ENCODE results near the gene THSD4. TPM values are rescaled to one million over a fixed set of nuclear protein-coding genes. Genes with fewer than 3 reads are reported as not detected.

The THSD4 gene
- total and polyA plus RNA-seq, 2 of the 8 experiments (the other 6 are each of a cell fraction or from before 2014, with no cell fraction given): 2.5 to 6.2 TPM

GRCh38 chr15:71437919-71438318 lies 322.6 kb downstream of the THSD4 start:
- ChIA-PET CTCF (ENCODE audit: partially characterized antibody) (interaction anchor here (0.6 to 1.9 kb wide), 5 partner anchors 26 to 244 kb away, joined by 3 to 11 read pairs (median 3); no protein-coding TSS in a partner anchor), POLR2A (ENCODE audit: partially characterized antibody) (no interaction called here)
- H2AK5ac ChIP-seq (ENCODE audit: low read depth, low read length): no peak overlapping the region
- no peak for TF ChIP-seq MAFK (IDR thresholded peaks at IDR 0.05; ENCODE audit: low read depth, low read length)
- no peak for TF ChIP-seq RFX5 (IDR thresholded peaks at IDR 0.05; ENCODE audit: borderline replicate concordance, low read depth, low read length)
- TF ChIP-seq CBX5 (IDR thresholded peaks at IDR 0.05; ENCODE audit: low read depth, low read length): no peak
- no peak for TF ChIP-seq HDAC2 (IDR thresholded peaks at IDR 0.05; ENCODE audit: borderline replicate concordance in 1 of 2, low read depth in 2 of 2, low read length in 2 of 2)
- no peak for TF ChIP-seq CREB1 (IDR thresholded peaks at IDR 0.05)

More at GRCh38 chr15:71437919-71438318, 322.6 kb downstream of the THSD4 start:
- Histone ChIP-seq H2BK5ac (ENCODE audit: low read depth, low read length) (no peak overlapping the region), H4K20me1 (replicated peaks in 1 of 2; ENCODE audit: control insufficient read depth in 1 of 2, insufficient read depth in 2 of 2, low read length in 2 of 2) (no peaks in the 10 kb centered on the region), H3K27me3 (replicated peaks in 1 of 4; ENCODE audit: control insufficient read depth in 3 of 4, extremely low read depth in 1 of 4, insufficient read depth in 3 of 4, low read length in 3 of 4) (no peaks in the 10 kb centered on the region), H4K8ac (ENCODE audit: extremely low read depth, insufficient read depth, low read length) (no peak overlapping the region), H3K14ac (ENCODE audit: insufficient read length) (no peak overlapping the region), H3K4ac (replicated peaks; ENCODE audit: insufficient read length, low read depth, low read length) (no peak overlapping the region), H4K91ac (replicated peaks; ENCODE audit: insufficient read length, low read length) (peak overlapping the region; percentile 25), H2BK15ac (ENCODE audit: low read length) (no peak overlapping the region), H2BK20ac (ENCODE audit: low read length) (no peak overlapping the region), H2AFZ (ENCODE audit: low read length) (no peak overlapping the region), H3K36me3 (ENCODE audit: control insufficient read depth in 2 of 4, insufficient read depth in 4 of 4, low read length in 3 of 4) (peaks cover 0 to 3% (median 0%) of the 10 kb centered on the region in 4 experiments; a peak in 1 of 8 replicates), H3K79me2 (ENCODE audit: control insufficient read depth in 1 of 2, insufficient read depth in 2 of 2, low read length in 2 of 2) (no peaks in the 10 kb centered on the region), H3K9ac (replicated peaks in 1 of 4; ENCODE audit: extremely low read depth in 1 of 4, low read depth in 3 of 4, low read length in 3 of 4) (no peak overlapping the region), H3K4me1 (replicated peaks in 1 of 4; ENCODE audit: control insufficient read depth in 3 of 4, insufficient read depth in 4 of 4, low read length in 3 of 4) (peaks cover 0 to 3% (median under 1%) of the 10 kb centered on the region in 4 experiments; a peak in 2 of 7 replicates), H2BK12ac (ENCODE audit: low read depth, low read length) (no peak overlapping the region), H3K4me2 (ENCODE audit: insufficient read depth in 1 of 2, low read depth in 2 of 2, low read length in 2 of 2) (no peak overlapping the region), H3K56ac (replicated peaks; ENCODE audit: insufficient read length, low read depth, low read length) (no peak overlapping the region), H3K23ac (ENCODE audit: insufficient read length) (no peak overlapping the region), H3K4me3 (ENCODE audit: extremely low read depth in 1 of 4, insufficient read depth in 2 of 4, low read depth in 3 of 4, low read length in 4 of 4) (no peak overlapping the region), H3K79me1 (ENCODE audit: low read depth, low read length) (no peaks in the 10 kb centered on the region), H3K9me3 (ENCODE audit: insufficient read depth in 2 of 2, low read depth in 1 of 2, low read length in 1 of 2) (no peaks in the 10 kb centered on the region), H3K27ac (ENCODE audit: low read depth, low read length) (no peak overlapping the region), H3K18ac (ENCODE audit: extremely low read depth, low read length) (no peak overlapping the region), H3K23me2 (ENCODE audit: low read depth, low read length) (no peaks in the 10 kb centered on the region), H2BK120ac (replicated peaks; ENCODE audit: low read depth, low read length) (no peak overlapping the region), H4K5ac (ENCODE audit: insufficient read length, low read depth, low read length) (no peak overlapping the region)
- 80% methylated on average over 3 of the region's 4 CpGs; no CpG with 5 or more reads in 1 of the 2 experiments for WGBS, 2 experiments (ENCODE audit: extremely low coverage in 1 of 2, insufficient coverage in 1 of 2, insufficient read length in 1 of 2, insufficient replicate concordance in 2 of 2, low coverage in 1 of 2, low lambda C conversion rate in 2 of 2, missing lambda C conversion rate in 1 of 2)
- DNase-seq (ENCODE audit: low read depth in 1 of 2, low spot score in 2 of 2): no peak
- FAIRE-seq: no peak

All from H1 (cell line).